Hepatocyte (in vitro differentiated cells): ENCODE data around the gene TBC1D9. TPM values are rescaled to one million over a fixed set of nuclear protein-coding genes. Genes with fewer than 3 reads are reported as not detected.

ENCODE experiments used
- DNase-seq: peaks from one replicate; pipeline ENCODE4 v3.0.0-alpha.2; 2016; ENCODE audit warnings: low spot score
- H2AFZ ChIP-seq: fragments of 200-600 bp; sonication (generic); 2 replicates; pipeline ENCODE4 v1.6.0; 2016; ENCODE audit warnings: antibody characterized with exemption, mild to moderate bottlenecking
- H3K27ac ChIP-seq: fragments of 200-600 bp; sonication (generic); 2 replicates; pipeline ENCODE4 v1.5.1; 2016; ENCODE audit warnings: mild to moderate bottlenecking
- H3K27me3 ChIP-seq: fragments of 200-600 bp; sonication (generic); 2 replicates; pipeline ENCODE4 v1.6.1; 2016
- H3K36me3 ChIP-seq: fragments of 200-600 bp; sonication (generic); replicated peaks from 2 replicates; pipeline ENCODE4 v1.5.1; 2016; ENCODE audit warnings: low read depth; ENCODE audit not compliant: insufficient read depth
- H3K4me1 ChIP-seq: fragments of 200-600 bp; sonication (generic); 2 replicates; pipeline ENCODE4 v1.5.1; 2016; ENCODE audit warnings: mild to moderate bottlenecking, moderate library complexity; ENCODE audit not compliant: insufficient read depth
- H3K4me2 ChIP-seq: fragments of 200-600 bp; sonication (generic); 2 replicates; pipeline ENCODE4 v1.6.0; 2016
- H3K4me3 ChIP-seq: fragments of 200-600 bp; sonication (generic); 2 replicates; pipeline ENCODE4 v1.5.1; 2016; ENCODE audit warnings: mild to moderate bottlenecking
- H3K79me2 ChIP-seq: fragments of 200-600 bp; sonication (generic); 2 replicates; pipeline ENCODE4 v1.6.0; 2017; ENCODE audit warnings: mild to moderate bottlenecking
- H3K9me2 ChIP-seq: fragments of 200-600 bp; sonication (generic); replicated peaks from 2 replicates; pipeline ENCODE4 v1.6.0; 2017; ENCODE audit warnings: mild to moderate bottlenecking; ENCODE audit not compliant: insufficient read depth
- H3K9me3 ChIP-seq: fragments of 200-600 bp; sonication (generic); 2 replicates; pipeline ENCODE4 v1.5.1; 2016; ENCODE audit warnings: low read depth, mild to moderate bottlenecking
- H4K20me1 ChIP-seq: fragments of 200-600 bp; sonication (generic); 2 replicates; pipeline ENCODE4 v1.6.0; 2016; ENCODE audit warnings: mild to moderate bottlenecking; ENCODE audit not compliant: insufficient read depth, poor library complexity, severe bottlenecking
- CTCF ChIP-seq: fragments of 200-600 bp; sonication (generic); IDR thresholded peaks from 2 replicates; pipeline ENCODE4 v1.5.1; 2016; ENCODE audit warnings: antibody characterized with exemption, mild to moderate bottlenecking; ENCODE audit not compliant: poor library complexity
- EZH2 ChIP-seq: fragments of 200-600 bp; sonication (generic); IDR thresholded peaks from 2 replicates; pipeline ENCODE4 v1.6.1; 2016; ENCODE audit warnings: antibody characterized with exemption, mild to moderate bottlenecking, borderline replicate concordance
- EZH2phosphoT487 ChIP-seq: fragments of 200-600 bp; sonication (generic); IDR thresholded peaks from one replicate; pipeline ENCODE4 v1.6.1; 2018; ENCODE audit warnings: antibody characterized with exemption, mild to moderate bottlenecking, low read depth, moderate library complexity; ENCODE audit not compliant: unreplicated experiment, severe bottlenecking
- WGBS: methylation state at CpG from one replicate; pipeline ENCODE4 v1.1.6; 2016; ENCODE audit warnings: low lambda C conversion rate; ENCODE audit errors: missing lambda C conversion rate; 5-methylcytosine and 5-hydroxymethylcytosine counted together
- polyA plus RNA-seq: library from polyadenylated mRNA; unstranded; fragments of >200 nt; fragmentation: Nextera tagmentation; extraction: Ambion mirVana; gene quantifications from 2 replicates; pipeline ENCODE4 v1.2.1, GENCODE V29; 2016
- total RNA-seq: library from RNA; depleted of rRNA; stranded (reverse); fragments of >200 nt; gene quantifications from 2 replicates; pipeline ENCODE4 v1.2.3, GENCODE V29; 2014

TBC1D9 gene
- total and polyA plus RNA-seq, 2 experiments from 2014 or later = 10.5 to 35.6 TPM

GRCh38 chr4:140800666-140801065 lies 44.5 kb upstream of the TBC1D9 start:
- Histone ChIP-seq H3K4me1 (no peaks in the 10 kb centered on the region), H3K9me2 (no peaks in the 10 kb centered on the region), H3K36me3 (no peaks in the 10 kb centered on the region), H3K79me2 (no peaks in the 10 kb centered on the region), H3K27ac (no peak overlapping the region), H3K4me2 (no peak overlapping the region), H2AFZ (no peak overlapping the region), H3K9me3 (no peaks in the 10 kb centered on the region), H4K20me1 (no peaks in the 10 kb centered on the region), H3K4me3 (no peak overlapping the region), H3K27me3 (no peaks in the 10 kb centered on the region)
- WGBS = 87% methylated on average over 5 of the region's 5 CpGs
- TF ChIP-seq CTCF (no peak), EZH2 (no peak), EZH2phosphoT487 (no peak)
- DNase-seq = no peak

- no peaks in the 10 kb centered on the region for H3K36me3 ChIP-seq
- WGBS = 66% methylated on average over 5 of the region's 5 CpGs
- no peaks in the 10 kb centered on the region for H3K79me2 ChIP-seq
- H3K9me2 ChIP-seq = no peaks in the 10 kb centered on the region
- no peaks in the 10 kb centered on the region for H4K20me1 ChIP-seq
- H3K4me2 ChIP-seq = no peak overlapping the region
- no peaks in the 10 kb centered on the region for H3K27me3 ChIP-seq
- DNase-seq = no peak
- H3K4me3 ChIP-seq = no peak overlapping the region
- H3K27ac ChIP-seq = no peak overlapping the region
- H2AFZ ChIP-seq = no peak overlapping the region
- TF ChIP-seq EZH2 (no peak), CTCF (no peak), EZH2phosphoT487 (no peak)
- no peaks in the 10 kb centered on the region for H3K9me3 ChIP-seq
- no peaks in the 10 kb centered on the region for H3K4me1 ChIP-seq
Observed at GRCh38 chr4:140799686-140800225, 43.6 kb upstream of the TBC1D9 start.

- H3K79me2 ChIP-seq = no peaks in the 10 kb centered on the region
- H2AFZ ChIP-seq = no peak overlapping the region
- H3K9me3 ChIP-seq = no peaks in the 10 kb centered on the region
- H3K4me1 ChIP-seq = no peaks in the 10 kb centered on the region
- no peaks in the 10 kb centered on the region for H4K20me1 ChIP-seq
- TF ChIP-seq EZH2 (no peak), CTCF (no peak), EZH2phosphoT487 (no peak)
- H3K27me3 ChIP-seq = no peaks in the 10 kb centered on the region
- H3K4me3 ChIP-seq = no peak overlapping the region
- no peak overlapping the region for H3K4me2 ChIP-seq
- no peaks in the 10 kb centered on the region for H3K36me3 ChIP-seq
- H3K27ac ChIP-seq = no peak overlapping the region
- DNase-seq = no peak
- 91% methylated on average over 2 of the region's 2 CpGs for WGBS
- H3K9me2 ChIP-seq = no peaks in the 10 kb centered on the region
Observed at GRCh38 chr4:140793291-140793690, 37.1 kb upstream of the TBC1D9 start.
